HepG2 (cell line): Measurements from ENCODE around the gene HAUS2. TPM values are rescaled to one million over a fixed set of nuclear protein-coding genes. Genes with fewer than 3 reads are reported as not detected.

ENCODE experiments used
- CBX2 ChIP-seq, 2 experiments: fragments of 200-600 bp in 1 of 2; sonication (generic); formaldehyde crosslinking in 1 of 2; IDR thresholded peaks; 2 replicates each; pipeline versions ENCODE4 v1.7.0 to v1.8.1; 2018 to 2022; ENCODE audit warnings: low read depth in 2 of 2, low read length in 1 of 2, mild to moderate bottlenecking in 1 of 2, missing genetic modification reagents in 1 of 2
- FLYWCH1 ChIP-seq: sonication (generic); formaldehyde crosslinking; IDR thresholded peaks from 2 replicates; pipeline ENCODE4 v1.8.1; 2023; ENCODE audit warnings: mild to moderate bottlenecking, missing genetic modification reagents
- LBX2 ChIP-seq: sonication (generic); formaldehyde crosslinking; IDR thresholded peaks from 2 replicates; pipeline ENCODE4 v1.5.0; 2020; ENCODE audit warnings: missing genetic modification reagents, mild to moderate bottlenecking, borderline replicate concordance
- NPAS2 ChIP-seq: sonication (generic); formaldehyde crosslinking; IDR thresholded peaks from 2 replicates; pipeline ENCODE4 v1.8.0; 2022; ENCODE audit warnings: mild to moderate bottlenecking, missing genetic modification reagents, borderline replicate concordance
- POLR2AphosphoS5 ChIP-seq: IDR thresholded peaks from 2 replicates; pipeline ENCODE4 v1.6.1; 2012; ENCODE audit warnings: low read depth, low read length
- SAP130 ChIP-seq: IDR thresholded peaks from 2 replicates; pipeline ENCODE4 v1.6.1; 2016; ENCODE audit warnings: low read depth
- TAF1 ChIP-seq: sonication (generic); formaldehyde crosslinking; IDR thresholded peaks from 2 replicates; pipeline ENCODE4 v1.4.0; 2020; ENCODE audit warnings: missing genetic modification reagents
- ZC3H13 ChIP-seq: sonication (generic); formaldehyde crosslinking; IDR thresholded peaks from 2 replicates; pipeline ENCODE4 v1.8.1; 2023; ENCODE audit warnings: mild to moderate bottlenecking, missing genetic modification reagents, moderate library complexity
- ZFY ChIP-seq: sonication (generic); formaldehyde crosslinking; IDR thresholded peaks from 2 replicates; pipeline ENCODE4 v1.4.0; 2020; ENCODE audit warnings: missing genetic modification reagents
- ZNF225 ChIP-seq: sonication (generic); formaldehyde crosslinking; IDR thresholded peaks from 2 replicates; pipeline ENCODE4 v1.4.0; 2020; ENCODE audit warnings: mild to moderate bottlenecking, missing genetic modification reagents
- ZNF251 ChIP-seq: sonication (generic); formaldehyde crosslinking; IDR thresholded peaks from 2 replicates; pipeline ENCODE4 v1.9.0; 2021; ENCODE audit warnings: mild to moderate bottlenecking, missing genetic modification reagents
- ZNF318 ChIP-seq: sonication (generic); formaldehyde crosslinking; IDR thresholded peaks from 2 replicates; pipeline ENCODE4 v1.4.0; 2020; ENCODE audit warnings: mild to moderate bottlenecking, missing genetic modification reagents
- ZNF546 ChIP-seq: sonication (generic); formaldehyde crosslinking; conservative IDR thresholded peaks from 2 replicates; pipeline ENCODE4 v1.8.1; 2023; ENCODE audit warnings: mild to moderate bottlenecking, missing genetic modification reagents
- ZNF607 ChIP-seq: sonication (generic); formaldehyde crosslinking; IDR thresholded peaks from 2 replicates; pipeline ENCODE4 v1.5.1; 2020; ENCODE audit warnings: missing genetic modification reagents, mild to moderate bottlenecking, borderline replicate concordance
- ZNF674 ChIP-seq: sonication (generic); formaldehyde crosslinking; IDR thresholded peaks from 2 replicates; pipeline ENCODE4 v1.5.0; 2020; ENCODE audit warnings: low read depth, mild to moderate bottlenecking, missing genetic modification reagents
- ZNF782 ChIP-seq: sonication (generic); formaldehyde crosslinking; IDR thresholded peaks from 2 replicates; pipeline ENCODE4 v1.4.0; 2020; ENCODE audit warnings: missing genetic modification reagents, mild to moderate bottlenecking, borderline replicate concordance
- polyA plus RNA-seq, 8 experiments: library from polyadenylated mRNA; depleted of rRNA in 3 of 8; stranded (reverse) in 7 of 8; unstranded in 1 of 8; fragments of >200 nt; fragmentation: Illumina TruSeq in 4 of 8; extraction: Trizol in 4 of 8; gene quantifications; 2 replicates each; pipeline versions ENCODE4 v1.2.1 to v1.2.3, GENCODE V29; 2011 to 2016; ENCODE audit warnings: low read depth in 4 of 8, missing spikeins in 1 of 8, mixed read lengths in 1 of 8; ENCODE audit not compliant: insufficient read depth in 1 of 8
- total RNA-seq, 5 experiments: library from RNA; depleted of rRNA; stranded (reverse); fragments of >200 nt; fragmentation: Illumina TruSeq; extraction: Trizol; gene quantifications; 2 replicates each; pipeline ENCODE4 v1.2.3, GENCODE V29; 2016; ENCODE audit warnings: low read depth in 1 of 5
- TF ChIP-seq, protein P1 (sequence below): sonication (generic); formaldehyde crosslinking; IDR thresholded peaks from 2 replicates; pipeline ENCODE4 v1.4.0; 2020; ENCODE audit warnings: missing genetic modification reagents, mild to moderate bottlenecking, borderline replicate concordance

Gene HAUS2
- total and polyA plus RNA-seq, 2 of the 13 experiments (the other 11 are each of a cell fraction or from before 2014, with no cell fraction given) = 11.6 to 32.9 TPM

DNA sequence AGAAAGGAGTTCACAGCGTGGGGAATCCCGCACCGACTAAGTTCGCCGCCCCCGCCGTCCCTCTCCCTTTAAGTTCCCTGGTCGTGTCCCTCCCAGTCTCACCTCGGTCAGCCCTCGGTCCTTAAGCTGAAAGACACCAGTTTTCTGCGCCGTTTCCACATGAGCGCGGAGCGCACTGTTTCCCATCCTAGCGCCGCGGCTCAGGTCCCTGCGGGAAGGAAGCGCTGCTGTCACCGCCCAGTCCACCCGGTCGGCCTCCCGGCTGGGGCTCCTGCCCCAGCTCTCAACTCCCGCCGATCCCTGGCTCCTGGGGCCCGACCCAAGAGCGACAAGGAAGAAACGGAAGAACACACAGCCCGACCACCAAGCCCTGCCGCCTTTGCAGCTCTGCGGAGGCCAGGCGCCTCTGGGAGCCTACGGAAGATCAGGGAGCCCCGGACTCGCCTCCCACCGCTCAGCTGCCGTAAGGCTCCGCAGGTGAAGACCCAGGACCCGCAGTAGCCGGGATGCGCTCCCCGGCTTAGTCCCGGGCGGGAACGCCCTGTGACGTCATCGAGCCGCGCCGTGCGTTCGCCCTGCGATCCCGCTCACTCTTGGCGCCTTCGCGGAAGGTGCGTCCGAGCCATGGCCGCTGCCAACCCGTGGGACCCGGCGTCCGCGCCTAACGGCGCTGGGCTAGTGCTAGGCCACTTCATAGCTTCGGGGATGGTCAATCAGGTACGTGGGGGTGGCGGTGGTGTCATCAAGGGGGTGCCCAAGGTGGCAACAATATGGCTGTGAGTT is at the start of gene HAUS2, which contains the start of gene LRRC57 (continued):
- peak; percentile 68; the same call in 1 of the 2 replicates for TF ChIP-seq ZC3H13 (CRISPR knock-in tag)
- TF ChIP-seq CBX2 (IDR thresholded peaks at IDR 0.05; ENCODE audit: low read depth, low read length) = no peak
- TF ChIP-seq CBX2 (CRISPR knock-in tag; IDR thresholded peaks at IDR 0.05; ENCODE audit: low read depth) = no peak
- no peak for TF ChIP-seq ZNF251 (CRISPR knock-in tag)
- peak; percentile 99 for TF ChIP-seq SAP130 (CRISPR knock-in tag)
- peak; percentile 42; the same call in 1 of the 2 replicates for TF ChIP-seq ZNF225 (CRISPR knock-in tag)
- TF ChIP-seq ZNF607 (CRISPR knock-in tag) = peak; percentile 77
- TF ChIP-seq ZNF546 (CRISPR knock-in tag) = 0 out of 2 replicates have a peak, but pooled peaks have one; percentile 35
- TF ChIP-seq ZNF782 = peak; percentile 77; the same call in 1 of the 2 replicates
- peak; percentile 86 for TF ChIP-seq TAF1
- peak; percentile 90 for TF ChIP-seq ZFY (CRISPR knock-in tag)
- TF ChIP-seq NPAS2 (CRISPR knock-in tag) = no peak
- 0 out of 2 replicates have a peak, but pooled peaks have one; percentile 78 for TF ChIP-seq ZNF674 (CRISPR knock-in tag)
- TF ChIP-seq, protein P1, sequence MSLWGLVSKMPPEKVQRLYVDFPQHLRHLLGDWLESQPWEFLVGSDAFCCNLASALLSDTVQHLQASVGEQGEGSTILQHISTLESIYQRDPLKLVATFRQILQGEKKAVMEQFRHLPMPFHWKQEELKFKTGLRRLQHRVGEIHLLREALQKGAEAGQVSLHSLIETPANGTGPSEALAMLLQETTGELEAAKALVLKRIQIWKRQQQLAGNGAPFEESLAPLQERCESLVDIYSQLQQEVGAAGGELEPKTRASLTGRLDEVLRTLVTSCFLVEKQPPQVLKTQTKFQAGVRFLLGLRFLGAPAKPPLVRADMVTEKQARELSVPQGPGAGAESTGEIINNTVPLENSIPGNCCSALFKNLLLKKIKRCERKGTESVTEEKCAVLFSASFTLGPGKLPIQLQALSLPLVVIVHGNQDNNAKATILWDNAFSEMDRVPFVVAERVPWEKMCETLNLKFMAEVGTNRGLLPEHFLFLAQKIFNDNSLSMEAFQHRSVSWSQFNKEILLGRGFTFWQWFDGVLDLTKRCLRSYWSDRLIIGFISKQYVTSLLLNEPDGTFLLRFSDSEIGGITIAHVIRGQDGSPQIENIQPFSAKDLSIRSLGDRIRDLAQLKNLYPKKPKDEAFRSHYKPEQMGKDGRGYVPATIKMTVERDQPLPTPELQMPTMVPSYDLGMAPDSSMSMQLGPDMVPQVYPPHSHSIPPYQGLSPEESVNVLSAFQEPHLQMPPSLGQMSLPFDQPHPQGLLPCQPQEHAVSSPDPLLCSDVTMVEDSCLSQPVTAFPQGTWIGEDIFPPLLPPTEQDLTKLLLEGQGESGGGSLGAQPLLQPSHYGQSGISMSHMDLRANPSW (CRISPR knock-in tag) = peak; percentile 34; the same call in 1 of the 2 replicates
- no peak for TF ChIP-seq ZNF318 (CRISPR knock-in tag)
- no peak for TF ChIP-seq LBX2 (CRISPR knock-in tag)
- TF ChIP-seq POLR2AphosphoS5 = peak; percentile 94
- TF ChIP-seq FLYWCH1 (CRISPR knock-in tag) = no peak
